Kidney (tissue), 14 donors: ENCODE results near the gene MIDN. TPM values are rescaled to one million over a fixed set of nuclear protein-coding genes. Genes with fewer than 3 reads are reported as not detected.

Experiments used
- DNase-seq, 5 donors: peaks; one replicate each; pipeline ENCODE4 v3.0.0-alpha.2; 2013 to 2020
- FAIRE-seq: peaks from 2 replicates; lab custom pipeline; 2012; peaks lifted over from hg19 to GRCh38; lab: Jason Lieb, UNC
- H3K27ac ChIP-seq, 2 donors: one replicate each; pipeline ENCODE4 v1.7.0; 2013; ENCODE audit warnings: low read depth in 2 of 2, low read length in 2 of 2, inconsistent platforms in 1 of 2
- H3K27me3 ChIP-seq: one replicate; pipeline ENCODE4 v1.7.1; 2013; ENCODE audit warnings: low read length, inconsistent platforms; ENCODE audit not compliant: control insufficient read depth, insufficient read depth
- H3K36me3 ChIP-seq, 3 donors: one replicate each; pipeline versions ENCODE4 v1.7.0 to v1.7.1; 2013; ENCODE audit warnings: low read length in 3 of 3, control low read depth in 1 of 3, inconsistent platforms in 1 of 3; ENCODE audit not compliant: insufficient read depth in 3 of 3, control insufficient read depth in 2 of 3
- H3K4me1 ChIP-seq, 3 donors: one replicate each; pipeline versions ENCODE4 v1.7.0 to v1.7.1; 2013; ENCODE audit warnings: low read length in 3 of 3, inconsistent platforms in 1 of 3, low read depth in 1 of 3; ENCODE audit not compliant: control insufficient read depth in 2 of 3, insufficient read depth in 2 of 3
- H3K4me3 ChIP-seq, 3 donors: one replicate each; pipeline versions ENCODE4 v1.7.0 to v1.8.1; 2013; ENCODE audit warnings: low read length in 3 of 3, control low read depth in 1 of 3, inconsistent platforms in 1 of 3
- H3K9ac ChIP-seq, 3 donors: one replicate each; pipeline versions ENCODE4 v1.7.0 to v1.7.1; 2013; ENCODE audit warnings: low read length in 3 of 3, control low read depth in 1 of 3, inconsistent platforms in 1 of 3
- H3K9me3 ChIP-seq, 3 donors: one replicate each; pipeline versions ENCODE4 v1.7.0 to v1.7.1; 2013; ENCODE audit warnings: low read length in 3 of 3, control low read depth in 1 of 3, inconsistent platforms in 1 of 3; ENCODE audit not compliant: control insufficient read depth in 2 of 3, insufficient read depth in 1 of 3
- intact Hi-C: fragments of 100-400 bp; cut with DNase I; formaldehyde crosslinking; loops from one replicate; pipeline ENCODE4 v1.11.1; 2022
- polyA plus RNA-seq: library from polyadenylated mRNA; stranded (reverse); fragments of 350-450 nt; fragmentation: Illumina TruSeq; extraction: RNeasy Lipid Tissue Mini Kit (QIAGEN cat#74804); gene quantifications from one replicate; pipeline ENCODE4 v1.2.3, GENCODE V29; 2014; ENCODE audit warnings: low read depth, low replicate concordance; ENCODE audit not compliant: insufficient read depth
- total RNA-seq: library from RNA; stranded (reverse); fragmentation: NEBNext Ultra II Directional; extraction: Animal tissue kit (Norgen Biotek cat#: 25700); gene quantifications from one replicate; pipeline ENCODE4 v1.2.1, GENCODE V29; 2021
- TF ChIP-seq, protein P1 (sequence below): IDR thresholded peaks from 3 replicates; pipeline ENCODE4 v1.5.1; 2012; ENCODE audit warnings: mild to moderate bottlenecking, moderate library complexity, borderline replicate concordance; ENCODE audit not compliant: insufficient read depth; ENCODE audit errors: extremely low read depth
- donor health status: control.
- donor health status: control.
- donor health status: control.
- donor health status: control.
- donor health status: control.
- donor health status: DM: yes; HTN: yes; CAD: no.
- donor health status: Normal renal cell carcinoma (clear cell type).

The MIDN gene
- total and polyA plus RNA-seq, 2 donors from 2014 or later: 21.3 to 205 TPM

- H3K9me3 ChIP-seq: no peaks in the 10 kb centered on the region
- H3K9ac ChIP-seq: peak overlapping the region in 1 of 3 donors; percentile 46
- peaks cover 0 to 54% (median 22%) of the 10 kb centered on the region in 3 donors for H3K4me1 ChIP-seq
- TF ChIP-seq, protein P1, sequence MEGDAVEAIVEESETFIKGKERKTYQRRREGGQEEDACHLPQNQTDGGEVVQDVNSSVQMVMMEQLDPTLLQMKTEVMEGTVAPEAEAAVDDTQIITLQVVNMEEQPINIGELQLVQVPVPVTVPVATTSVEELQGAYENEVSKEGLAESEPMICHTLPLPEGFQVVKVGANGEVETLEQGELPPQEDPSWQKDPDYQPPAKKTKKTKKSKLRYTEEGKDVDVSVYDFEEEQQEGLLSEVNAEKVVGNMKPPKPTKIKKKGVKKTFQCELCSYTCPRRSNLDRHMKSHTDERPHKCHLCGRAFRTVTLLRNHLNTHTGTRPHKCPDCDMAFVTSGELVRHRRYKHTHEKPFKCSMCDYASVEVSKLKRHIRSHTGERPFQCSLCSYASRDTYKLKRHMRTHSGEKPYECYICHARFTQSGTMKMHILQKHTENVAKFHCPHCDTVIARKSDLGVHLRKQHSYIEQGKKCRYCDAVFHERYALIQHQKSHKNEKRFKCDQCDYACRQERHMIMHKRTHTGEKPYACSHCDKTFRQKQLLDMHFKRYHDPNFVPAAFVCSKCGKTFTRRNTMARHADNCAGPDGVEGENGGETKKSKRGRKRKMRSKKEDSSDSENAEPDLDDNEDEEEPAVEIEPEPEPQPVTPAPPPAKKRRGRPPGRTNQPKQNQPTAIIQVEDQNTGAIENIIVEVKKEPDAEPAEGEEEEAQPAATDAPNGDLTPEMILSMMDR: no peak
- intact Hi-C loops: no loop called here
- peak in 2 of 5 donors; percentile 78 to 88 for DNase-seq
- H3K4me3 ChIP-seq: peak overlapping the region in 1 of 3 donors; percentile 75
- H3K27ac ChIP-seq: peak overlapping the region; percentile 98 to 99
- H3K36me3 ChIP-seq: peaks cover 5 to 42% (median 17%) of the 10 kb centered on the region in 3 donors
- no peaks in the 10 kb centered on the region for H3K27me3 ChIP-seq
- FAIRE-seq: no peak
These were observed 25.9 kb downstream of the MIDN start for GRCh38 chr19:1274081-1274851.

GRCh38 chr19:1274852-1275259 is 26.5 kb downstream of the MIDN start:
- intact Hi-C loops: no loop called here
- peak in 1 of 5 donors; percentile 89 for DNase-seq

DNA sequence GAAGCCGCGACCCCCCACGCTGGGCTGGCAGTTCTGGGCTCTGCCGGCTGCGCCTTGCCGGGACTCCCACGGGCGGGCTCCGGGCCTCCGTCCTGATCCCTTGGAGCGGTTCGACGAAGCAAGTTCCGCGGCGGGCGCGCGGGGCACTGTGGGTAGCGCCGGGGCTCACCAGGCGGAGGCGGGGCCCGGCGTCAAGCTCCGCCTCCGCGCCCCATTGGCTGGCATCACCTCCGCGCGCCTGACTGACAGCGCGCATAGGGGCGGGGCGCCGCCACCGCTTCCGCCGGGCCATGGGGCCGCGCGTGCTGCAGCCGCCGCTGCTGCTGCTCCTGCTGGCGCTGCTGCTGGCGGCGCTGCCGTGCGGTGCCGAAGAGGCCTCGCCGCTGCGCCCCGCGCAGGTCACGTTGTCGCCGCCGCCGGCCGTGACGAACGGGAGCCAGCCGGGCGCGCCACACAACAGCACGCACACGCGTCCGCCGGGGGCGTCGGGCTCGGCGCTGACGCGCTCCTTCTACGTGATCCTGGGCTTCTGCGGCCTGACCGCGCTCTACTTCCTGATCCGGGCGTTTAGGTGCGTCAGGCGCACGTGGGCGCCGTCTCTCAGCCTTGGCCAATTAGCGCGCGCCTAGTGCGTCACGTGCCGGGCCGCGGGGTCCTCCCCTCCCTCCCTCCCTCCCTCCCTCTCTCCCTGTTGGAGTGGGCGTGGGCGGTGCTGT is 27.0 kb downstream of the MIDN start, which contains the start of gene FAM174C:
TSS of gene FAM174C (plus strand) at position 271 of the 716 bp plus-strand sequence. CDS start at position 291, 20 bp downstream.
- H3K4me3 ChIP-seq: peak within 1 kb of the TSS; percentile 44 to 75 (median 67)
- peaks cover 0 to 47% (median 22%) of the 10 kb centered on the region in 3 donors for H3K4me1 ChIP-seq
- DNase-seq: peak; percentile 97 to 99 (median 99)
- peak within 1 kb of the TSS; percentile 98 to 99 for H3K27ac ChIP-seq
- peak within 1 kb of the TSS in 2 of 3 donors; percentile 70 to 73 for H3K9ac ChIP-seq
- intact Hi-C loops: no loop called here
- no peak for FAIRE-seq
- TF ChIP-seq, protein P1: no peak
- H3K27me3 ChIP-seq: no peaks in the 10 kb centered on the region
- peaks cover 5 to 44% (median 17%) of the 10 kb centered on the region in 3 donors for H3K36me3 ChIP-seq
- no peaks in the 10 kb centered on the region for H3K9me3 ChIP-seq

More at GRCh38 chr19:1274852-1275259, 26.5 kb downstream of the MIDN start:
- FAIRE-seq: no peak
- Histone ChIP-seq H3K4me1 (peaks cover 0 to 52% (median 22%) of the 10 kb centered on the region in 3 donors), H3K27me3 (no peaks in the 10 kb centered on the region), H3K9ac (peak overlapping the region in 1 of 3 donors; percentile 46), H3K4me3 (peak overlapping the region in 1 of 3 donors; percentile 75), H3K36me3 (peaks cover 5 to 44% (median 17%) of the 10 kb centered on the region in 3 donors), H3K9me3 (no peaks in the 10 kb centered on the region), H3K27ac (peak overlapping the region; percentile 98 to 99)
- TF ChIP-seq, protein P1: no peak
